ENCODE data around the gene LONP2. TPM values are rescaled to one million over a fixed set of nuclear protein-coding genes. Genes with fewer than 3 reads are reported as not detected.

The LONP2 gene
- total and polyA plus RNA-seq, 9 of the 15 experiments (the other 6 are each of a cell fraction or from before 2014, with no cell fraction given) = 8.1 to 41.2 (median 25.6) TPM

GRCh38 chr16:48300391-48300856 is 56.3 kb downstream of the LONP2 start (continued):
- no peak for TF ChIP-seq SP1 (CRISPR knock-in tag; IDR thresholded peaks at IDR 0.05)
- no peak for TF ChIP-seq SAFB2 (IDR thresholded peaks at IDR 0.05; ENCODE audit: borderline replicate concordance, low read depth, low read length, severe bottlenecking)
- no peak for TF ChIP-seq THRAP3 (IDR thresholded peaks at IDR 0.05; ENCODE audit: borderline replicate concordance)
- TF ChIP-seq ZNF23 (CRISPR knock-in tag; IDR thresholded peaks at IDR 0.05) = no peak
- no peak for TF ChIP-seq RB1 (IDR thresholded peaks at IDR 0.05; ENCODE audit: low read depth)
- peak; percentile 60; the same call in 1 of the 2 replicates for TF ChIP-seq ZNF707 (CRISPR knock-in tag; conservative IDR thresholded peaks at IDR 0.05)
- peak; percentile 91 for TF ChIP-seq EP300 (IDR thresholded peaks at IDR 0.05; ENCODE audit: low read length)
- peak; percentile 75; the same call in 1 of the 2 replicates for TF ChIP-seq PTTG1 (tag; IDR thresholded peaks at IDR 0.05; ENCODE audit: low read depth)
- TF ChIP-seq PHB2 (IDR thresholded peaks at IDR 0.05; ENCODE audit: low read depth) = no peak
- no peak for TF ChIP-seq ELK1 (CRISPR knock-in tag; IDR thresholded peaks at IDR 0.05)
- no peak for TF ChIP-seq GATAD2A (IDR thresholded peaks at IDR 0.05)
- peak; percentile 53; the same call in 1 of the 2 replicates for TF ChIP-seq FOSL1 (tag; conservative IDR thresholded peaks at IDR 0.05)
- no peak for TF ChIP-seq CREB3 (tag; conservative IDR thresholded peaks at IDR 0.05; ENCODE audit: low read depth)
- TF ChIP-seq RBM25 (IDR thresholded peaks at IDR 0.05; ENCODE audit: low read depth, low read length, severe bottlenecking) = no peak
